Measurements from ENCODE around the gene MORN3.

The MORN3 gene

DNA sequence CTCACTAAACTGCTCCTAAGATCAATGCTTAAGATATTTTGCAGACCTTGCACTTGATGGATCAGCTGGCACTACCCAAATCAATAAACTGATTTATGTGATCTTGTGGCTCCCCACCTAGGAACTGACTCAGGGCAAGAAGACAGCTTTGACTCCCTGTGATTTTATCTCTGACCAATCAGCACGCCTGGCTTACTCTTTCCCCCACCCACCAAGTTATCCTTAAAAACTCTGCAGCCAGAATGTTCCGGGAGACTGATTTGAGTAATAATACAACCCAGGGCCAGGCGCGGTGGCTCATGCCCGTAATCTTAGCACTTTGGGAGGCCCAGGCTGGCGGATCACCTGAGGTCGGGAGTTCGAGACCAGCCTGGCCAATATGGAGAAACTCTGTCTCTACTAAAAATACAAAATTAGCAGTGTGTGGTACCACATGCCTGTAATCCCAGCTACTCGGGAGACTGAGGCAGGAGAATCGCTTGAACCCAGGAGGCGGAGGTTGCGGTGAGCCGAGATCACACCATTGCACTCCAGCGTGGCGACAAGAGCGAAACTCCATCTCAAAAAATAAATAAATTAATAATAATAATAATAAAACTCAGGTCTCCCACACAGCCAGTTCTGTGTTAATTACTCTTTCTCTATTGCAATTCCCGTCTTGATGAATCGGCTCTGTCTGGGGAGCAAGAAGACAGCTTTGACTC, 12.0 kb downstream of the MORN3 start:
- no peak overlapping the region for H3K9ac ChIP-seq (ENCODE audit: low read depth, low read length)
- H3K4me1 ChIP-seq (ENCODE audit: insufficient read depth, low read length) = peaks cover 10% of the 10 kb centered on the region
- no peaks in the 10 kb centered on the region for H3K36me3 ChIP-seq (ENCODE audit: insufficient read depth, low read length)
- H3K27ac ChIP-seq (ENCODE audit: low read depth, low read length) = no peak overlapping the region
- 94% methylated on average over 15 of the region's 18 CpGs for WGBS
- H3K4me3 ChIP-seq (ENCODE audit: low read length) = no peak overlapping the region
- H3K9me3 ChIP-seq (ENCODE audit: insufficient read depth, low read depth, low read length) = no peaks in the 10 kb centered on the region
- H3K27me3 ChIP-seq (ENCODE audit: insufficient read depth, low read length) = no peaks in the 10 kb centered on the region

DNA sequence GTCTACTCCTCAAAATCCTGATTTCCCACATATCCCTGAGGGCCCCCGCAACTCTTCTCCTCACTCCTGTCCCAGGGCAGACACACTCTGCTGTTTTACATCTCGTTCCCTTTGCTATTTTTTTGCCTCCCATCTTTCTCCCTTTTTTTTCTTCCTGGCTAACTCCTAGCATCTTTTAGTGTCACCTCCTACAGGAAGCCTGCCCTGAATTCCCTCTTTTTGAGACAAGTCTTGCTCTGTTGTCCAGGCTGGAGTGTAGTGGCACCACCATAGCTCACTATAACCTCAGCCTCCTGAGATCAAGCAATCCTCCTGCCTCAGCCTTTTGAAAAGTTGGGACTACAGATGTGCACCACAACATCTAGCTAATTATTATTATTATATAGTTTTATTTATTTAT, 13.3 kb downstream of the MORN3 start:
- no peaks in the 10 kb centered on the region for H3K27me3 ChIP-seq (ENCODE audit: insufficient read depth, low read length)
- WGBS = 95% methylated on average over 2 of the region's 2 CpGs
- no peaks in the 10 kb centered on the region for H3K9me3 ChIP-seq (ENCODE audit: insufficient read depth, low read depth, low read length)
- no peak overlapping the region for H3K4me3 ChIP-seq (ENCODE audit: low read length)
- H3K4me1 ChIP-seq (ENCODE audit: insufficient read depth, low read length) = peaks cover 12% of the 10 kb centered on the region
- H3K9ac ChIP-seq (ENCODE audit: low read depth, low read length) = no peak overlapping the region
- H3K27ac ChIP-seq (ENCODE audit: low read depth, low read length) = no peak overlapping the region
- H3K36me3 ChIP-seq (ENCODE audit: insufficient read depth, low read length) = no peaks in the 10 kb centered on the region

DNA sequence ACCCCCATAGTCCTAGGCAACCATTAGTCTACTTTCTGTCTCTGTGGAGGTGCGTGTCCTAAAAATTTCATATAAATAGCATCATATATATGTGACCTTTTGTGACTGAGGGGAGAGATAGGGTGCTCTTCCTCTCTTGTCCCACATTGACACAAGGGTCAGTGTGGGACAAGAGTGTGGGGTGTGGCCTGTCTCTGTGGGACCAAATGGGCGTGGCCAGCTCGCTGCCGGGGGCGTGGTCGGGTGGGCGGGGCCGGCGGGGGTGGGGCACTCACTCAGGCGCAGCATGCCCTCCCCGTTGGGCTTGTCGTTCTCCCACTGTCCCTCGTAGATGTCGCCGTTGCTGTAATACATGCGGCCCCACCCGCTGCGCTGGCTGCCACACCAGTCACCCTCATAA, 15.5 kb downstream of the MORN3 start:
- H3K4me1 ChIP-seq (ENCODE audit: insufficient read depth, low read length) = peaks cover 8% of the 10 kb centered on the region
- H3K27me3 ChIP-seq (ENCODE audit: insufficient read depth, low read length) = no peaks in the 10 kb centered on the region
- no peak overlapping the region for H3K9ac ChIP-seq (ENCODE audit: low read depth, low read length)
- WGBS = 83% methylated on average over 17 of the region's 18 CpGs
- no peak overlapping the region for H3K27ac ChIP-seq (ENCODE audit: low read depth, low read length)
- H3K4me3 ChIP-seq (ENCODE audit: low read length) = no peak overlapping the region
- no peaks in the 10 kb centered on the region for H3K9me3 ChIP-seq (ENCODE audit: insufficient read depth, low read depth, low read length)
- no peaks in the 10 kb centered on the region for H3K36me3 ChIP-seq (ENCODE audit: insufficient read depth, low read length)

DNA sequence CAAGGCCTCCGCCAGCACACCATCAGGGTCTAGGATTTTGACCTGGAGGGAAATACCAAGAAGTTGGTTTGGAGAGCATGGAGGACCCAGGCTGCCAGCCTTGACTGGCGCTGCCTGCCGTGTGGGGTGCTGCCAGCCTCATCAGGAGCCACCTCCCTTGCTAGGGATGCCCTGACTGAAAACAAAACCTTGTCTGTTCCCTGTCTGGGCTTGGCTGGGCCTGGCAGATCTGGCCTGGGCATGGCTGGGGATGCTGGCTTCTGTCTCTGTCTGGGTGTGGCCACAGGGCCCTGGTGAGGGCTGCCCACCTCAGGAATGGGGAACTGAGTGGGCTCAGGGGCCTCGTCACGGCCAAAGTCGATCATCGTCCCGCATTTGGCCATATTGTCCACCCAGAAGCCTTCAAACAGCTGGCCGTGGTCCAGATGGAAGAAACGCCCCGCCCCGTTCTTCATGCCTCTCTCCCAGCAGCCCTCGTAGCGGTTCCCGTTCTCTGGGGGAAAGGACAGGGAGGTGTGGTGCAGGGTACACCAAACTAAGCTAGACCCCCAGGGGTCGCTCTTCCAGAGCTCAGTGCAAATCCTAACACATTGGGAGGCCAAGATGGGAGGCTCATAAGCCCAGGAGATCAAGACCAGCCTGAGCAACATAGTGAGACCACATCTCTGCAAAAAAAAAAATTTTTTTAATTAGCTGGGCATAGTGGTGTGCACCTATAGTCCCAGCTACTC, 16.5 kb downstream of the MORN3 start:
- Histone ChIP-seq H3K9ac (ENCODE audit: low read depth, low read length) (no peak overlapping the region), H3K36me3 (ENCODE audit: insufficient read depth, low read length) (no peaks in the 10 kb centered on the region), H3K9me3 (ENCODE audit: insufficient read depth, low read depth, low read length) (no peaks in the 10 kb centered on the region), H3K27ac (ENCODE audit: low read depth, low read length) (no peak overlapping the region), H3K4me3 (ENCODE audit: low read length) (no peak overlapping the region), H3K27me3 (ENCODE audit: insufficient read depth, low read length) (no peaks in the 10 kb centered on the region), H3K4me1 (ENCODE audit: insufficient read depth, low read length) (0 out of 2 replicates have a peak, but pooled peaks cover 2% of the 10 kb centered on the region)
- WGBS = 93% methylated on average over 16 of the region's 16 CpGs

DNA sequence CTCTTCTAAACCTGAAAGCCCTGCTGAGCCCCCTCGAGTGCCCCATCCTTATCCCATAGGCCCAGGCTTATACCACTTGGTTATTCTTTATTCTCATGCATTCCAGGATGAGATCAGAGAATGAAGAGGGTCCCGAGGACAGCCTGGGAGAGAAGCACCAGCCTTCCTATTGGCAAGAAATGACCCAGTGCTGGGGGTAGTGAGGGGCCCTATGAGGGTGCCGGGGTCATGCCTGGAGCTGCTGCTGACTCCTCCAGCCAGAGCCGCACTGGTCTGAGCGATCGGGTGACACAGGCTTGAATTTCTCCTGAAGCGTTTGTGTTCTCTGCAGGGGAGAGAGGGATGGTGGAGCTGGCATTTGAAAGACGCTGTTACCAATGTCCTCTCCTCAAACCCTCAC, 18.1 kb downstream of the MORN3 start:
- Histone ChIP-seq H3K9me3 (ENCODE audit: insufficient read depth, low read depth, low read length) (no peaks in the 10 kb centered on the region), H3K9ac (ENCODE audit: low read depth, low read length) (no peak overlapping the region), H3K4me3 (ENCODE audit: low read length) (no peak overlapping the region), H3K36me3 (ENCODE audit: insufficient read depth, low read length) (no peaks in the 10 kb centered on the region), H3K27me3 (ENCODE audit: insufficient read depth, low read length) (no peaks in the 10 kb centered on the region), H3K27ac (ENCODE audit: low read depth, low read length) (0 out of 2 replicates have a peak overlapping the region, but pooled peaks have one; percentile 25), H3K4me1 (ENCODE audit: insufficient read depth, low read length) (0 out of 2 replicates have a peak, but pooled peaks cover 2% of the 10 kb centered on the region)
- WGBS = 76% methylated on average over 7 of the region's 8 CpGs

DNA sequence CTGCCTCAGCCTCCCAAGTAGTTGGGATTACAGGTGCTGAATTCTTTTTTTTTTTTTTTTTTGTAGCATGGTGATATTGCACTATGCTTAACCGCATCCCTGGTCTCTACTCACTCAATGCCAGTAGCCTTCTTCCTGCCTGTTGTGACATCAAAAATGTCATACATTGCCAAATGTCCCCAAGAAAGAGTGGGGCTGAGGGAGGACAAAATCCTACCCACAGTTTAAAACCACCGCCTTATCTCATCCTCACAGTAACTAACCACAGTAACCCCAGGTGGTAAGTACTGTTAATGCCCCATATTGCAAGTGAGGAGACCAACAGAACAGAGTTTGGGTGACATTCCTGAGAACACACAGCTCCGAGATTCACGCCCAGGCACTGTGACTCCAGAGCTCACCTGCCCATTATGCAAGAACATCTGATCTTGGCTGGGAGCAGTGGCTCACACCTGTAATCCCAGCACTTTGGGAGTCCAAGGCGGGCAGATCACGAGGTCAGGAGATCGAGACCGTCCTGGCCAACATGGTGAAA, 19.6 kb downstream of the MORN3 start:
- H3K27ac ChIP-seq (ENCODE audit: low read depth, low read length) = no peak overlapping the region
- no peaks in the 10 kb centered on the region for H3K27me3 ChIP-seq (ENCODE audit: insufficient read depth, low read length)
- H3K36me3 ChIP-seq (ENCODE audit: insufficient read depth, low read length) = no peaks in the 10 kb centered on the region
- WGBS = 95% methylated on average over 8 of the region's 8 CpGs
- H3K4me3 ChIP-seq (ENCODE audit: low read length) = no peak overlapping the region
- no peaks in the 10 kb centered on the region for H3K9me3 ChIP-seq (ENCODE audit: insufficient read depth, low read depth, low read length)
- 0 out of 2 replicates have a peak, but pooled peaks cover 2% of the 10 kb centered on the region for H3K4me1 ChIP-seq (ENCODE audit: insufficient read depth, low read length)
- H3K9ac ChIP-seq (ENCODE audit: low read depth, low read length) = no peak overlapping the region

DNA sequence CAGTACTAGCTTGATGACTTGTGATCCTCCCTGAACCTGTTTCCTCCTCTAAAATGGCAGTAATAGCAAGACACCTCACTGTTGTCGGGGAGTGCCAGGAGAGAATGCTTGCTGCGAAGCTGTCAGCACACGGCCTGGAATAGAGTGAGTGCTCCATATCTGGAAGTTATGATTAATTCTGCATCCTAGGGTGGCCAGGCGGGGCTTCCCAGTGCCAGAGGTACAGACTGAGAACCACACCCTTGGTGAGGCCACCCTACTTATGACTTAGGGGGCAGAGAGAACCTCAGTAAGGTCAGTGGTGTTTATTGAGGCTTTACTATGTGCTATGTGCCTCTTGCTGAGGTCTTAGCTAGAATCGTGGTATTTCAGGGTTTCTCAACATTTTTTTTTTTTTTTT, 20.1 kb downstream of the MORN3 start:
- H3K4me3 ChIP-seq (ENCODE audit: low read length) = no peak overlapping the region
- H3K9ac ChIP-seq (ENCODE audit: low read depth, low read length) = no peak overlapping the region
- H3K27ac ChIP-seq (ENCODE audit: low read depth, low read length) = no peak overlapping the region

DNA sequence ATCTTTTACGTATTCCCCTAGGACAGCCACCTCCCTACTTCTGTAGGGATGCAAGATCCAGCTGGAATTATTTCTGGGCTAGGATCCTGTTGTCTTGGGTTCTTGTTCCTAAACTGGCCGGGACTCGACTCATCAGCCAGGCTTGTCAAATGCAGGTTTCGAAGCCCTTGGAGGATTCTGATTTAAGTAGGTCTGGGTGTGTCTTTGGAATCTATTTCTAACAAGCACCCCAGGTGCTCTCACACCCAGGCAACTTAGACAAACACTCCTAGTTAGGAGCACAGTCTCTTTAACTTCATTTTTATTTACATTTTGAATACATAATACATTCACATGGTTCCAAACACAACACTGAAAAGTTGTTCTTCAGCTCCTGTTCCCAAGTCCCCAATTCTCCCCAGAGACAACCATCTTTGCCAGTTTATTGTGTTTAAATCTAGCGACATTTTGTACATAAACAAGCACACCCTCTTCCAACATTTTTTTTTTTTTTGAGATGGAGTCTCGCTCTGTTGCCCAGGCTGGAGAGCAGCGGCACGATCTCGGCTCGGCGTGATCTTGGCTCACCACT, 20.9 kb downstream of the MORN3 start:
- 97% methylated on average over 11 of the region's 11 CpGs for WGBS
- H3K27me3 ChIP-seq (ENCODE audit: insufficient read depth, low read length) = no peaks in the 10 kb centered on the region
- H3K4me1 ChIP-seq (ENCODE audit: insufficient read depth, low read length) = 0 out of 2 replicates have a peak, but pooled peaks cover 2% of the 10 kb centered on the region

More for the DNA sequence above, 20.1 kb downstream of the MORN3 start:
- Histone ChIP-seq H3K4me1 (ENCODE audit: insufficient read depth, low read length) (0 out of 2 replicates have a peak, but pooled peaks cover 2% of the 10 kb centered on the region), H3K27me3 (ENCODE audit: insufficient read depth, low read length) (no peaks in the 10 kb centered on the region), H3K36me3 (ENCODE audit: insufficient read depth, low read length) (no peaks in the 10 kb centered on the region), H3K9me3 (ENCODE audit: insufficient read depth, low read depth, low read length) (no peaks in the 10 kb centered on the region)
- WGBS = 94% methylated on average over 5 of the region's 5 CpGs

DNA sequence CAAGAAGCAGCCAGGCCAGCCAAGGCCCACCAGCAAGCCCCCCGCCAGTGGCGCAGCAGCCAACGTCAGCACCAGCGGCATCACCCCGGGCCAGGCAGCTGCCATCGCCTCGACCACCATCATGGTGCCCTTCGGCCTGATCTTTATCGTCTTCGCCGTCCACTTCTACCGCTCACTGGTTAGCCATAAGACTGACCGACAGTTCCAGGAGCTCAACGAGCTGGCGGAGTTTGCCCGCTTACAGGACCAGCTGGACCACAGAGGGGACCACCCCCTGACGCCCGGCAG, 28.2 kb downstream of the MORN3 start:
- WGBS = 97% methylated on average over 18 of the region's 18 CpGs
- H3K9ac ChIP-seq (ENCODE audit: low read depth, low read length) = no peak overlapping the region
- no peaks in the 10 kb centered on the region for H3K4me1 ChIP-seq (ENCODE audit: insufficient read depth, low read length)
- no peaks in the 10 kb centered on the region for H3K9me3 ChIP-seq (ENCODE audit: insufficient read depth, low read depth, low read length)
- peaks cover 26% of the 10 kb centered on the region for H3K36me3 ChIP-seq (ENCODE audit: insufficient read depth, low read length)
- H3K4me3 ChIP-seq (ENCODE audit: low read length) = no peak overlapping the region
- no peaks in the 10 kb centered on the region for H3K27me3 ChIP-seq (ENCODE audit: insufficient read depth, low read length)
- H3K27ac ChIP-seq (ENCODE audit: low read depth, low read length) = no peak overlapping the region

More for the DNA sequence above, 20.9 kb downstream of the MORN3 start:
- H3K4me3 ChIP-seq (ENCODE audit: low read length) = no peak overlapping the region
- H3K27ac ChIP-seq (ENCODE audit: low read depth, low read length) = no peak overlapping the region
- H3K9ac ChIP-seq (ENCODE audit: low read depth, low read length) = no peak overlapping the region
- H3K9me3 ChIP-seq (ENCODE audit: insufficient read depth, low read depth, low read length) = no peaks in the 10 kb centered on the region
- H3K36me3 ChIP-seq (ENCODE audit: insufficient read depth, low read length) = no peaks in the 10 kb centered on the region

DNA sequence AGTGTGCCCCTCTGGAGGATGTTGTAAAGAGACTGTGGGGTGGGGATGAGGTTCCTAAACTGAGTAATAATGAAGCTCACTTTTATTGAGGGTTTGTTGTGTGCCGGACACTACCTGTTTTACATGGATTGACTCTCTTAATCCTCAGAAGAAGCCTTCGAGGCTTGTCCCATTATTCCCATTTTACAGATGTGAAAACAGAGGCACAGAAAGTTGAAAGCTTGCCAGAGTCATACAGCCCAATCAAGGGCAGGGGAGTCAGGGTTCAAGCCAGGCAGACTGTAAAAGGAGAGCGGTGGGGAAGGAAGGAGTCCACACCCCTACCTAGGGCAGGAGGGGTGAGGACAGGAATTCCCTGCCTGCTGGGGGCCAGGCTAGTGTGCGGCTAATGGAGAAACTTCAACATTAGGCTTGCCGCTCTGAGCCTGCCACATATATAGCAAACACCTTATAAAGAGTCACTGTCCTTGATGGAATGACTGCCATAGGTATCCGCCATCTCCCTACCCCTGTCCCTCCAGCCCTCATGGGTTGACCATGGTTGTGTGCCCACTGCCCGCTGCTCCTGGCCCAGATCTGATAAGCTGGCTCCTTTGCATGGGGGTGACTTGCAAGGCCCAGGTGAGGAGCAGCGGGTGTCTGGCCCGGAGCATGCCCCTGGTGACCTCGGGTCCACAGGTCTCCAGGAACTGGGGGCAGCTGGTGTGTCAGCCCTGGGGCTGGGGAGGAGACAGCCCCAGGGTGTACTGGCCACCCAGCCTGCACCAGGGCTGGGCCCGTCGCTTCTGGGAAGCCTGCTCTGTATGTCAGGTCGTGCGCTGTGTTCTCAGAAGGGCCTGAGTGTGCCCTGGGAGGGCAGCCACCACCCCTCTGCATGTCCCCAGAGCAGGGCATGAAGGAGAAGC, 30.9 kb downstream of the MORN3 start:
- 91% methylated on average over 14 of the region's 14 CpGs for WGBS
- H3K27me3 ChIP-seq (ENCODE audit: insufficient read depth, low read length) = no peaks in the 10 kb centered on the region

More for the DNA sequence above, 30.9 kb downstream of the MORN3 start:
- H3K4me1 ChIP-seq (ENCODE audit: insufficient read depth, low read length) = no peaks in the 10 kb centered on the region
- H3K4me3 ChIP-seq (ENCODE audit: low read length) = no peak overlapping the region
- H3K36me3 ChIP-seq (ENCODE audit: insufficient read depth, low read length) = peaks cover 26% of the 10 kb centered on the region
- no peaks in the 10 kb centered on the region for H3K9me3 ChIP-seq (ENCODE audit: insufficient read depth, low read depth, low read length)
- no peak overlapping the region for H3K9ac ChIP-seq (ENCODE audit: low read depth, low read length)
- no peak overlapping the region for H3K27ac ChIP-seq (ENCODE audit: low read depth, low read length)
